Ishikawa (cell line): ENCODE results near the gene KCNG1.

Source experiments
- CEBPB ChIP-seq: IDR thresholded peaks from 2 replicates; pipeline ENCODE4 v1.6.1; 2012
- FOXM1 ChIP-seq: IDR thresholded peaks from 2 replicates; pipeline ENCODE4 v1.6.1; 2012; ENCODE audit warnings: low read depth, borderline replicate concordance
- TEAD4 ChIP-seq: IDR thresholded peaks from 2 replicates; pipeline ENCODE4 v1.6.1; 2012
- USF1 ChIP-seq: IDR thresholded peaks from 2 replicates; pipeline ENCODE4 v1.6.1; 2012

DNA sequence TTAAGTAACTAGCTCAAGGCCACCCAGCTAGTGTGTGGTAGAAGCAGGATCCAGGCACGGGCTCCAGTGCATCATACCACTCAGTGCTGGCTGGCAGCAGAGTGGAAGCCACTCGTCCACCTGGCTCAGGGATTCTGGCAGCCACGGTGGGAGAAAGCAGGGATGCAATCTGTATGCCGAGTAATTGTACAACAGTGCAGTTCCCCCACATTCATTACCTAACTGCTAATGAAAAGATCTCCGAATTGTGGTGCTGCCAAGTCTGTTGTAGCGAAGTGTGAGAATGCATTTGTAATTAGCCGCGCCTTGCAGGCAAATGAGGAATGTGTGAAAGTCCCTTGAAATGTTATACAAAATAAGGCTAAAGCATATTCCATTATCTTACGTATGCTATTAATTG is 29.0 kb downstream of the KCNG1 start:
- TF ChIP-seq USF1 (no peak), FOXM1 (no peak), CEBPB (no peak), TEAD4 (no peak)
